ENCODE results near the gene ST6GALNAC5. TPM values are rescaled to one million over a fixed set of nuclear protein-coding genes. Genes with fewer than 3 reads are reported as not detected.
A peak's percentile ranks its signal among the peaks of the same experiment; 100 is the strongest.

ST6GALNAC5 gene
- total RNA-seq, 4 donors from 2014 or later = 1.8 to 5.1 (median 3.7) TPM; not detected in 1

GRCh38 chr1:77064246-77064645, 197.0 kb downstream of the ST6GALNAC5 start:
- DNase-seq = no peak
- no peaks in the 10 kb centered on the region for H3K36me3 ChIP-seq
- no peak overlapping the region for H3K27ac ChIP-seq
- no peaks in the 10 kb centered on the region for H3K4me1 ChIP-seq
- no peaks in the 10 kb centered on the region for H3K27me3 ChIP-seq
- no peaks in the 10 kb centered on the region for H3K9me3 ChIP-seq
- TF ChIP-seq POLR2A (IDR thresholded peaks at IDR 0.05) = no peak
- TF ChIP-seq, protein P1, sequence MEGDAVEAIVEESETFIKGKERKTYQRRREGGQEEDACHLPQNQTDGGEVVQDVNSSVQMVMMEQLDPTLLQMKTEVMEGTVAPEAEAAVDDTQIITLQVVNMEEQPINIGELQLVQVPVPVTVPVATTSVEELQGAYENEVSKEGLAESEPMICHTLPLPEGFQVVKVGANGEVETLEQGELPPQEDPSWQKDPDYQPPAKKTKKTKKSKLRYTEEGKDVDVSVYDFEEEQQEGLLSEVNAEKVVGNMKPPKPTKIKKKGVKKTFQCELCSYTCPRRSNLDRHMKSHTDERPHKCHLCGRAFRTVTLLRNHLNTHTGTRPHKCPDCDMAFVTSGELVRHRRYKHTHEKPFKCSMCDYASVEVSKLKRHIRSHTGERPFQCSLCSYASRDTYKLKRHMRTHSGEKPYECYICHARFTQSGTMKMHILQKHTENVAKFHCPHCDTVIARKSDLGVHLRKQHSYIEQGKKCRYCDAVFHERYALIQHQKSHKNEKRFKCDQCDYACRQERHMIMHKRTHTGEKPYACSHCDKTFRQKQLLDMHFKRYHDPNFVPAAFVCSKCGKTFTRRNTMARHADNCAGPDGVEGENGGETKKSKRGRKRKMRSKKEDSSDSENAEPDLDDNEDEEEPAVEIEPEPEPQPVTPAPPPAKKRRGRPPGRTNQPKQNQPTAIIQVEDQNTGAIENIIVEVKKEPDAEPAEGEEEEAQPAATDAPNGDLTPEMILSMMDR (IDR thresholded peaks at IDR 0.05) = no peak
- H3K4me3 ChIP-seq = no peak overlapping the region

DNA sequence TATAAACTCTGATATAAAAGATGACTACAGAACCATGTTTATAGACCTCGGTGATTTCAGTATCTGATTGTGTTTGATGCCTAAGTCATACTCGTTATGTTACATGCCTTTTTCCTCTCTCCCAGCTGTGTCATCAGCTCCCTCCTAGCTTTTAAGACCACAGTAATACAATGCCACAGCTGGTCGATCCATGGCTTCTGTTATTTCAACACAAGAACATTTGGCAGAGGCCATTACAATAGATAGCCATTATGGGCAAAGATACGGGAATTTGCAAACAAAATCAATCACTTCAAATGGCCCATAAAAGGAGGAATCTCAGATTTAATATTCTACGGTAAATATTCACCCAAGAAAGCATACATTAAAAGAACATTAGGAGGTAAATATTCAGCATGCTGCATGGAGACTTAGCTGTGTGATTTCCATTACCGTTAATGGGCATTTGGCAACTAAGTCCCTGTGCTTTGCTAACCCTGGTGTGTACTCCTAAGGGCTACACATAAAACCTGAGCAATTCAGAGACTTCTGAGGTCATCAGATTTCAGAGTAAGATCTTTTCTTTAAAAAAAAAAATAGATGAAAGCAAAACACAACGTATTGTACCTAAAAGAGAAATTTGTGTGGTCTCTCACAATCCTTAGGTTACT, 198.5 kb downstream of the ST6GALNAC5 start:
- Histone ChIP-seq H3K27ac (no peak overlapping the region), H3K9me3 (no peaks in the 10 kb centered on the region), H3K4me3 (no peak overlapping the region), H3K4me1 (no peaks in the 10 kb centered on the region), H3K36me3 (no peaks in the 10 kb centered on the region), H3K27me3 (no peaks in the 10 kb centered on the region)
- TF ChIP-seq POLR2A (IDR thresholded peaks at IDR 0.05) = no peak
- TF ChIP-seq, protein P1 (IDR thresholded peaks at IDR 0.05) = no peak
- DNase-seq = no peak

GRCh38 chr1:77068013-77068412, 200.7 kb downstream of the ST6GALNAC5 start:
- TF ChIP-seq POLR2A (IDR thresholded peaks at IDR 0.05) = no peak
- TF ChIP-seq, protein P1 (IDR thresholded peaks at IDR 0.05) = no peak
- no peak overlapping the region for H3K27ac ChIP-seq
- no peaks in the 10 kb centered on the region for H3K36me3 ChIP-seq
- no peak for DNase-seq
- no peaks in the 10 kb centered on the region for H3K27me3 ChIP-seq
- H3K9me3 ChIP-seq = no peaks in the 10 kb centered on the region
- H3K4me3 ChIP-seq = no peak overlapping the region
- H3K4me1 ChIP-seq = no peaks in the 10 kb centered on the region

DNA sequence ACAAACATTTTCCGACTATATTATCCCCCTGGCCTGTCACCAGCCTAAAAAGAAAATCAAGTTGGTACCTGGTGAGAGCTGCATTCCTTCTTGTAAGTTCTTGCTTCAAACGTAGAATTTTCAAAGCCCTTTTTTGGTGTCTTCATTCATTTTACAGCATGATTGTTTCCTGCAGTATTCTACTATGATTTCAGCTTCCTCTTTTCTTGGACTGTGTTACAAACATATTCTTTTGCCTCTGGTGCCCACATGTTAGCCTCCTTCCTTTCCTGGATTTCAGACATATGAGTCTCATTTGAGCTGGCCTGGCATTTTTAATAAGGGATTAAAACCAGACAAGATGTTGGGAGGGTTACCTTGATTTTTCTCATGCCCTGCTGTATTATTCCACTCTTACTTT, 209.5 kb downstream of the ST6GALNAC5 start:
- no peak for TF ChIP-seq POLR2A (IDR thresholded peaks at IDR 0.05)
- TF ChIP-seq, protein P1 (IDR thresholded peaks at IDR 0.05) = no peak
- no peaks in the 10 kb centered on the region for H3K9me3 ChIP-seq
- no peaks in the 10 kb centered on the region for H3K36me3 ChIP-seq
- H3K27me3 ChIP-seq = no peaks in the 10 kb centered on the region
- H3K4me1 ChIP-seq = no peaks in the 10 kb centered on the region
- H3K27ac ChIP-seq = no peak overlapping the region
- no peak for DNase-seq
- no peak overlapping the region for H3K4me3 ChIP-seq

GRCh38 chr1:77081834-77082233, 214.6 kb downstream of the ST6GALNAC5 start:
- Histone ChIP-seq H3K4me1 (no peaks in the 10 kb centered on the region), H3K27me3 (no peaks in the 10 kb centered on the region), H3K9me3 (no peaks in the 10 kb centered on the region), H3K4me3 (no peak overlapping the region), H3K36me3 (no peaks in the 10 kb centered on the region), H3K27ac (peak overlapping the region in 1 of 4 donors; percentile 44)
- TF ChIP-seq, protein P1 (IDR thresholded peaks at IDR 0.05) = no peak
- TF ChIP-seq POLR2A (IDR thresholded peaks at IDR 0.05) = no peak
- no peak for DNase-seq

Data from Peyer's patch (tissue), 4 donors.